ENCODE results near the gene NFYA. TPM values are rescaled to one million over a fixed set of nuclear protein-coding genes. Genes with fewer than 3 reads are reported as not detected.

Gene NFYA
- total and polyA plus RNA-seq, 9 of the 15 experiments (the other 6 are each of a cell fraction or from before 2014, with no cell fraction given): 7.3 to 37.1 (median 21.8) TPM

GRCh38 chr6:41059556-41059955 lies 13.2 kb upstream of the NFYA start (continued):
- no peak for TF ChIP-seq ARID3A (IDR thresholded peaks at IDR 0.05; ENCODE audit: borderline replicate concordance, low read depth, low read length)
- no peak for TF ChIP-seq NFATC3 (IDR thresholded peaks at IDR 0.05)
- TF ChIP-seq TAF9B (IDR thresholded peaks at IDR 0.05; ENCODE audit: partially characterized antibody): no peak
- no peak for TF ChIP-seq PHB (CRISPR knock-in tag; IDR thresholded peaks at IDR 0.05)
- no peak for TF ChIP-seq ZNF589 (CRISPR knock-in tag; IDR thresholded peaks at IDR 0.05; ENCODE audit: low read depth)
- no peak for TF ChIP-seq SMAD3 (CRISPR knock-in tag; conservative IDR thresholded peaks at IDR 0.05)
- no peak for TF ChIP-seq TFAP4 (CRISPR knock-in tag; IDR thresholded peaks at IDR 0.05; ENCODE audit: borderline replicate concordance)
- TF ChIP-seq ZNF609 (CRISPR knock-in tag; IDR thresholded peaks at IDR 0.05; ENCODE audit: borderline replicate concordance): no peak
- TF ChIP-seq PHF21A (IDR thresholded peaks at IDR 0.05; ENCODE audit: borderline replicate concordance, low read depth): no peak
- TF ChIP-seq ZNF586 (CRISPR knock-in tag; conservative IDR thresholded peaks at IDR 0.05): no peak

Data from K562 (cell line).